ENCODE data around the gene CELSR1. TPM values are rescaled to one million over a fixed set of nuclear protein-coding genes. Genes with fewer than 3 reads are reported as not detected.

Gene CELSR1
- total RNA-seq, 1 donor from 2014 or later = 14.2 TPM

GRCh38 chr22:46349681-46350080, 187.7 kb downstream of the CELSR1 start:
- no peak for DNase-seq

- DNase-seq = no peak
Measured at GRCh38 chr22:46349238-46349637, 188.2 kb downstream of the CELSR1 start.

GRCh38 chr22:46348099-46348695, 189.2 kb downstream of the CELSR1 start:
- no peak for DNase-seq

- DNase-seq = no peak
Measured at GRCh38 chr22:46347646-46348045, 189.8 kb downstream of the CELSR1 start.

- DNase-seq = no peak
Measured at GRCh38 chr22:46346680-46347405, 190.6 kb downstream of the CELSR1 start.

- no peak for DNase-seq
Measured at GRCh38 chr22:46340676-46341075, 196.7 kb downstream of the CELSR1 start.

- no peak for DNase-seq
Measured at GRCh38 chr22:46339956-46340355, 197.5 kb downstream of the CELSR1 start.

GRCh38 chr22:46338636-46339035, 198.8 kb downstream of the CELSR1 start:
- DNase-seq = no peak

GRCh38 chr22:46337870-46338269, 199.6 kb downstream of the CELSR1 start:
- DNase-seq = no peak

GRCh38 chr22:46336119-46337078, 201.0 kb downstream of the CELSR1 start:
- DNase-seq = no peak

- peak; percentile 60 for DNase-seq
Measured at GRCh38 chr22:46335201-46336118, 202.0 kb downstream of the CELSR1 start, which contains the start of gene TRMU. Gene TRMU, plus strand, starts transcription at chr22:46335714. Its CDS starts 51 bp downstream, at chr22:46335765.

GRCh38 chr22:46331496-46331895, 205.9 kb downstream of the CELSR1 start:
- no peak for DNase-seq

- no peak for DNase-seq
Measured at GRCh38 chr22:46330426-46330825, 207.0 kb downstream of the CELSR1 start.

- DNase-seq = no peak
Measured at GRCh38 chr22:46329616-46330015, 207.8 kb downstream of the CELSR1 start.

- no peak for DNase-seq
Measured at GRCh38 chr22:46328797-46329196, 208.6 kb downstream of the CELSR1 start.

GRCh38 chr22:46327691-46328465, 209.5 kb downstream of the CELSR1 start:
- DNase-seq = no peak

- DNase-seq = no peak
Measured at GRCh38 chr22:46326066-46326680, 211.2 kb downstream of the CELSR1 start.

- DNase-seq = no peak
Measured at GRCh38 chr22:46323162-46323561, 214.3 kb downstream of the CELSR1 start.

GRCh38 chr22:46322711-46323110, 214.7 kb downstream of the CELSR1 start:
- DNase-seq = no peak

- no peak for DNase-seq
Measured at GRCh38 chr22:46320716-46321386, 216.6 kb downstream of the CELSR1 start.
